Activated CD8-positive, alpha-beta memory T cell treated with anti-CD3 and anti-CD28 coated beads, Interleukin-2, amount 50 U/mL, for 24 hours (primary cell): ENCODE measurements around the gene TTC6.
"Not testable (repeated sequence)": the region's sequence is repeated elsewhere in the genome, so short reads cannot be mapped to it uniquely, and the experiment has no call there.

ENCODE experiments used
- DNase-seq: peaks from one replicate; pipeline ENCODE4 v3.0.0-alpha.2; 2020; ENCODE audit errors: extremely low read depth

The TTC6 gene

GRCh38 chr14:37594971-37595808 lies at the start of gene TTC6, which contains the start of gene FOXA1:
Gene TTC6, plus strand, starts transcription at chr14:37595629. Its CDS starts 26,436 bp downstream, at chr14:37622065.
Gene FOXA1, minus strand, starts transcription at chr14:37595249. Its CDS starts 277 bp downstream, at chr14:37594972.
- DNase-seq = no peak

- DNase-seq = no peak
Observed at GRCh38 chr14:37546621-37547447, 48.6 kb upstream of the TTC6 start.

- DNase-seq = no peak
Observed at GRCh38 chr14:37550511-37550910, 44.9 kb upstream of the TTC6 start.

- DNase-seq = no peak
Observed at GRCh38 chr14:37551119-37551518, 44.3 kb upstream of the TTC6 start.

- no peak for DNase-seq
Observed at GRCh38 chr14:37553935-37554550, 41.4 kb upstream of the TTC6 start.

GRCh38 chr14:37555596-37555995 lies 39.8 kb upstream of the TTC6 start:
- not testable (repeated sequence) for DNase-seq

GRCh38 chr14:37558740-37559139 lies 36.7 kb upstream of the TTC6 start:
- no peak for DNase-seq

GRCh38 chr14:37559386-37559785 lies 36.0 kb upstream of the TTC6 start:
- no peak for DNase-seq

GRCh38 chr14:37563189-37563588 lies 32.2 kb upstream of the TTC6 start:
- no peak for DNase-seq

- no peak for DNase-seq
Observed at GRCh38 chr14:37565550-37565949, 29.9 kb upstream of the TTC6 start.

- DNase-seq = no peak
Observed at GRCh38 chr14:37566811-37567371, 28.5 kb upstream of the TTC6 start.

GRCh38 chr14:37569729-37570128 lies 25.7 kb upstream of the TTC6 start:
- DNase-seq = no peak

GRCh38 chr14:37571391-37571790 lies 24.0 kb upstream of the TTC6 start:
- DNase-seq = no peak

- DNase-seq = no peak
Observed at GRCh38 chr14:37573356-37573755, 22.1 kb upstream of the TTC6 start.

GRCh38 chr14:37579274-37579673 lies 16.2 kb upstream of the TTC6 start:
- no peak for DNase-seq

- no peak for DNase-seq
Observed at GRCh38 chr14:37580146-37580545, 15.3 kb upstream of the TTC6 start.

GRCh38 chr14:37583358-37584210 lies 11.8 kb upstream of the TTC6 start:
- no peak for DNase-seq

- DNase-seq = no peak
Observed at GRCh38 chr14:37584211-37585100, 11.0 kb upstream of the TTC6 start.

- no peak for DNase-seq
Observed at GRCh38 chr14:37585101-37585511, 10.3 kb upstream of the TTC6 start.
